Cardiac septum (tissue), 1 donor: ENCODE results near the gene FIBIN. TPM values are rescaled to one million over a fixed set of nuclear protein-coding genes. Genes with fewer than 3 reads are reported as not detected.
"Not testable (repeated sequence)": the region's sequence is repeated elsewhere in the genome, so short reads cannot be mapped to it uniquely, and the experiment has no call there.

Source experiments
- DNase-seq: peaks from one replicate; pipeline ENCODE4 v3.0.0-alpha.2; 2020; ENCODE audit warnings: low spot score
- intact Hi-C: fragments of 100-400 bp; cut with DNase I; formaldehyde crosslinking; loops from one replicate; pipeline ENCODE4 v1.14.0; 2022
- total RNA-seq: library from RNA; stranded (reverse); fragmentation: NEBNext Ultra II Directional; extraction: Animal tissue kit (Norgen Biotek cat#: 25700); gene quantifications from one replicate; pipeline ENCODE4 v1.2.1, GENCODE V29; 2021
- donor health status: DM: no; HTN: no; CAD: no.

FIBIN gene
- total RNA-seq, 1 donor from 2014 or later = 15.4 TPM

GRCh38 chr11:26974069-26974783, 19.7 kb upstream of the FIBIN start:
- no peak for DNase-seq
- intact Hi-C loops = no loop called here

GRCh38 chr11:26974996-26975395, 18.9 kb upstream of the FIBIN start:
- no peak for DNase-seq
- intact Hi-C loops = no loop called here

- DNase-seq = no peak
- intact Hi-C loops = no loop called here
These were observed 17.5 kb upstream of the FIBIN start for GRCh38 chr11:26976389-26976788.

GRCh38 chr11:26977209-26977608, 16.7 kb upstream of the FIBIN start:
- intact Hi-C loops = not testable (repeated sequence)

GRCh38 chr11:26983645-26984044, 10.3 kb upstream of the FIBIN start:
- no peak for DNase-seq
- intact Hi-C loops = no loop called here

More at GRCh38 chr11:26977209-26977608, 16.7 kb upstream of the FIBIN start:
- not testable (repeated sequence) for DNase-seq

GRCh38 chr11:26985470-26985869, 8.4 kb upstream of the FIBIN start:
- DNase-seq = no peak
- intact Hi-C loops = loop anchor here (5.0 kb wide), 1 partner anchor 33 kb away; no protein-coding TSS in a partner anchor

GRCh38 chr11:26985943-26986342, 8.0 kb upstream of the FIBIN start:
- no peak for DNase-seq
- intact Hi-C loops = loop anchor here (5.0 kb wide), 1 partner anchor 34 kb away; no protein-coding TSS in a partner anchor

GRCh38 chr11:26987272-26987671, 6.6 kb upstream of the FIBIN start:
- no peak for DNase-seq
- intact Hi-C loops = loop anchor here (5.0 kb wide), 1 partner anchor 35 kb away; no protein-coding TSS in a partner anchor

GRCh38 chr11:26987731-26988130, 6.2 kb upstream of the FIBIN start:
- intact Hi-C loops = loop anchor here (5.0 kb wide), 1 partner anchor 35 kb away; no protein-coding TSS in a partner anchor
- no peak for DNase-seq

GRCh38 chr11:26992031-26992541, 1.8 kb upstream of the FIBIN start:
- DNase-seq = no peak
- intact Hi-C loops = no loop called here

GRCh38 chr11:26994631-26995095, 751 bp downstream of the FIBIN start:
- no peak for DNase-seq
- intact Hi-C loops = no loop called here

GRCh38 chr11:26995701-26996460, 2.0 kb downstream of the FIBIN start:
- no peak for DNase-seq
- intact Hi-C loops = no loop called here

GRCh38 chr11:26997378-26997777, 3.5 kb downstream of the FIBIN start:
- intact Hi-C loops = no loop called here
- DNase-seq = no peak

GRCh38 chr11:27001136-27001730, 7.3 kb downstream of the FIBIN start:
- DNase-seq, intact Hi-C loops: not testable (repeated sequence)

GRCh38 chr11:27002431-27002830, 8.5 kb downstream of the FIBIN start:
- no peak for DNase-seq
- intact Hi-C loops = no loop called here

- intact Hi-C loops = no loop called here
- DNase-seq = no peak
These were observed 8.9 kb downstream of the FIBIN start for GRCh38 chr11:27002838-27003237.

- intact Hi-C loops = no loop called here
- no peak for DNase-seq
These were observed 10.2 kb downstream of the FIBIN start for GRCh38 chr11:27004103-27004502.

- DNase-seq = no peak
- intact Hi-C loops = no loop called here
These were observed 15.1 kb downstream of the FIBIN start for GRCh38 chr11:27008811-27009535.

GRCh38 chr11:27011560-27012233, 17.8 kb downstream of the FIBIN start:
- no peak for DNase-seq
- intact Hi-C loops = no loop called here
